ENCODE measurements around the gene NCOA3. TPM values are rescaled to one million over a fixed set of nuclear protein-coding genes. Genes with fewer than 3 reads are reported as not detected.
"Not testable (repeated sequence)": the region's sequence is repeated elsewhere in the genome, so short reads cannot be mapped to it uniquely, and the experiment has no call there.

The NCOA3 gene
- total RNA-seq, 6 donors from 2014 or later: 27.9 to 54.7 (median 38.9) TPM

DNA sequence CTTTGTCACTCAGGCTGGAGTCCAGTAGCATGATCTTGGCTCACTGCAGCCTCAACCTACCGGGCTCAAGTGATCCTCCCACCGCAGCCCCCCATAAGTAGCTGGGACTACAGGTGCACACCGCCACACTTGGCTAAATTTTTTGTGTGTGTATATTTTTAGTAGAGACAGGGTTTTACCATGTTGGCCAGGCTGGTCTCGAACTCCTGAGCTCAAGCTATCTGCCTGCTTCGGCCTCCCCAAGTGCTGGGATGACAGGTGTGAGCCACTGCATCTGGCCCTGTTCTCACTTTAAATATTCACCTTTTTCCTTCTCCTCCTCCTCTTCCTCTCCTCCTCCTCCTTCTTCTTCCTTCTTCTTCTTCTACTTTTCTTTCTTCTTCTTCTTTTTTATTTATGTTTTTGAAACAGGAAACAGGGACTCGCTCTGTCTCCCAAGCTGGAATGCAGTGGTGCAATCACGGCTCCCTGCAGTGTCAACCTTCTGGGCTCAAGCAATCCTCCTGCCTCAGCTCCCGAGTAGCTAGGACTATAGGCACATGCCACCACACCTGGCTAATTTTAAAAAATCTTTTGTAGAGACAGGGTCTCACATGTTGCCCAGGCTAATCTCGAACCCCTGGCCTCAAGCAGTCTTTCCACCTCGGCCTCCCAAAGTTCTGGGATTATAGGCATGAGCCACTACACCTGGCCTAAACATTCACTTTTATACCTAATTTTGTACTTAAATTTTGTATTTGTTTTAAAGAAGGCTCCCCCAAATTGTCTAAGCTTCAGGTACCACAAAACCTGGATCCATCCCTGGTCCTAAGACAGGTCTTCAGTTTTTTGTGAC, 47.2 kb upstream of the NCOA3 start:
- H3K4me3 ChIP-seq: no peak overlapping the region
- H3K27me3 ChIP-seq: no peaks in the 10 kb centered on the region
- peaks cover 0 to 22% (median 12%) of the 10 kb centered on the region in 4 donors for H3K4me1 ChIP-seq
- TF ChIP-seq POLR2A (IDR thresholded peaks at IDR 0.05) (no peak), EP300 (IDR thresholded peaks at IDR 0.05) (no peak), POLR2AphosphoS5 (IDR thresholded peaks at IDR 0.05) (no peak)
- TF ChIP-seq, protein P1, sequence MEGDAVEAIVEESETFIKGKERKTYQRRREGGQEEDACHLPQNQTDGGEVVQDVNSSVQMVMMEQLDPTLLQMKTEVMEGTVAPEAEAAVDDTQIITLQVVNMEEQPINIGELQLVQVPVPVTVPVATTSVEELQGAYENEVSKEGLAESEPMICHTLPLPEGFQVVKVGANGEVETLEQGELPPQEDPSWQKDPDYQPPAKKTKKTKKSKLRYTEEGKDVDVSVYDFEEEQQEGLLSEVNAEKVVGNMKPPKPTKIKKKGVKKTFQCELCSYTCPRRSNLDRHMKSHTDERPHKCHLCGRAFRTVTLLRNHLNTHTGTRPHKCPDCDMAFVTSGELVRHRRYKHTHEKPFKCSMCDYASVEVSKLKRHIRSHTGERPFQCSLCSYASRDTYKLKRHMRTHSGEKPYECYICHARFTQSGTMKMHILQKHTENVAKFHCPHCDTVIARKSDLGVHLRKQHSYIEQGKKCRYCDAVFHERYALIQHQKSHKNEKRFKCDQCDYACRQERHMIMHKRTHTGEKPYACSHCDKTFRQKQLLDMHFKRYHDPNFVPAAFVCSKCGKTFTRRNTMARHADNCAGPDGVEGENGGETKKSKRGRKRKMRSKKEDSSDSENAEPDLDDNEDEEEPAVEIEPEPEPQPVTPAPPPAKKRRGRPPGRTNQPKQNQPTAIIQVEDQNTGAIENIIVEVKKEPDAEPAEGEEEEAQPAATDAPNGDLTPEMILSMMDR (IDR thresholded peaks at IDR 0.05): no peak
- peak overlapping the region in 2 of 4 donors; percentile 48 to 57 for H3K27ac ChIP-seq
- no peaks in the 10 kb centered on the region for H3K36me3 ChIP-seq
- WGBS, 2 donors: 78 to 79% methylated on average over 10 of the region's 10 CpGs
- DNase-seq: peak in 1 of 2 donors; percentile 42
- H3K9me3 ChIP-seq: no peaks in the 10 kb centered on the region
- ATAC-seq (ENCODE audit: low FRiP score in 2 of 2): no peak

DNA sequence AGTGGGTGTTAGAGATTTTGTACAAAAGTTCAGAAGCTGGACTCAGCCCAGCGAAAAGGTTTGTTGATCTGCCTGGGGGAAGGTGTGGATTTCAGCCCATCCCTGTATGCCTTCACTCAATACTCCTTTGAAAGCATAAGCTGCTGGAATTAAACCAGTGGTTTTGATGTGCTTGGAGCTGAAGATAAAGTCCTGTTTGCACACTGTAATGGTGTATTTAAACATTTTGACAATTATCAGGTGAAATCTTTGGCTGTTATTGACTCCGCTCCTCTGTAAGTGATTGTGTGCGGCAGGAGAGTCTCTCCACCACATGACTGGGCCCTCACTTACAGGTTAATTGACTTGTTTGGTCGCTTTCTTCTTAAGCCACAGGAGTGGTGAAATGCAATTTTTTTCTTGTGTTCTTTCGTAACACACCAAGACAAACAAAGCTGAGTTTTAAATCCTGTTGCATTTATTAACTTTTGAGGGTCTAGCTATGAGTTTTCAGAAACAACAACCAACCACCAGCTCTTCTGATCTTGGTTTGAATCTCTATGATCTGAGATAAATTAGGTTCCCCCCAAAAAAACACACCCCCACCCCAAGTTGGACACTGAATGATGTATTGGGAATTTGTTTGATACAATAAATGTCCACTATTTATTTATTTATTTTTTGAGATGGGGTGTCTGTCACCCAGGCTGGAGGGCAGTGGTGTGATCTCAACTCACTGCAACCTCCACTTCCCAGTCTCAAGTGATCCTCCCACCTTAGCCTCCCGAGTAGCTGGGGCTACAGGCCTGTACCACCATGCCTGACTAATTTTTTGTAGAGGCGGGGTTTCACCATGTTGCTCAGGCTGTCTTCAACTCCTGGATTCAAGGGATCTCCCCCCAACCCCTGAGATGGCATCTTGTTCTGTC, 46.3 kb upstream of the NCOA3 start:
- ATAC-seq (ENCODE audit: low FRiP score in 2 of 2) (peak in 1 of 2 donors; percentile 79), DNase-seq (peak in 1 of 2 donors; percentile 55)
- Histone ChIP-seq H3K36me3 (no peaks in the 10 kb centered on the region), H3K27me3 (no peaks in the 10 kb centered on the region), H3K4me3 (no peak overlapping the region), H3K4me1 (peaks cover 0 to 22% (median 12%) of the 10 kb centered on the region in 4 donors), H3K9me3 (no peaks in the 10 kb centered on the region), H3K27ac (peak overlapping the region in 2 of 4 donors; percentile 48 to 57)
- no peak for TF ChIP-seq POLR2AphosphoS5 (IDR thresholded peaks at IDR 0.05)
- whole genome bisulfite sequencing, 2 donors: 73 to 83% methylated on average over 7 of the region's 7 CpGs

DNA sequence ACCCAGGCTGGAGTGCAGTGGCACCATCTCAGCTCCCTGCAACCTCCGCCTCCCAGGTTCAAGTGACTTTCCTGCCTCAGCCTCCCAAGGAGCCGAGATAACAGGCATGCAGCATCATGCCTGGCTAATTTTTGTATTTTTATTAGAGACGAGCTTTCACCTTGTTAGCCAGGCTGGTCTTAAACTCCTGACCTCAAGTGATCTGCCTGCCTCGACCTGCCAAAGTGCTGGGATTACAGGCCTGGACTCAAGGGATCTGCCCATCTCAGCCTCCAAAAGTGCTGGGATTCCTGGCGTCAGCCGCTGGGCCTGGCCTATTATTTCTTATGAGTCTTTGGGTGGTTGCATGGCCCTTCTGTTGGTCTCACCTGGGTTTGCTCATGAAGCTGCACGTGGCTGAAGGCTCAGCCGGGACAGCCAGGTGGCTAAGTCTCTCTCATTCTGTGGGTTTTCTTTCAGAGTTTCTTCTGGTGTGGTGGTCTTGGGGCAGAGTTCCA, 45.6 kb upstream of the NCOA3 start:
- Histone ChIP-seq H3K27me3 (no peaks in the 10 kb centered on the region), H3K4me3 (no peak overlapping the region), H3K9me3 (no peaks in the 10 kb centered on the region), H3K4me1 (peaks cover 0 to 22% (median 12%) of the 10 kb centered on the region in 4 donors), H3K27ac (peak overlapping the region in 2 of 4 donors; percentile 48 to 57), H3K36me3 (no peaks in the 10 kb centered on the region)
- DNase-seq (no peak), ATAC-seq (ENCODE audit: low FRiP score in 2 of 2) (no peak)
- WGBS, 2 donors: 93 to 99% methylated on average over 8 of the region's 8 CpGs
- TF ChIP-seq EP300 (IDR thresholded peaks at IDR 0.05) (no peak), POLR2A (IDR thresholded peaks at IDR 0.05) (no peak), POLR2AphosphoS5 (IDR thresholded peaks at IDR 0.05) (no peak)
- TF ChIP-seq, protein P1 (IDR thresholded peaks at IDR 0.05): no peak

DNA sequence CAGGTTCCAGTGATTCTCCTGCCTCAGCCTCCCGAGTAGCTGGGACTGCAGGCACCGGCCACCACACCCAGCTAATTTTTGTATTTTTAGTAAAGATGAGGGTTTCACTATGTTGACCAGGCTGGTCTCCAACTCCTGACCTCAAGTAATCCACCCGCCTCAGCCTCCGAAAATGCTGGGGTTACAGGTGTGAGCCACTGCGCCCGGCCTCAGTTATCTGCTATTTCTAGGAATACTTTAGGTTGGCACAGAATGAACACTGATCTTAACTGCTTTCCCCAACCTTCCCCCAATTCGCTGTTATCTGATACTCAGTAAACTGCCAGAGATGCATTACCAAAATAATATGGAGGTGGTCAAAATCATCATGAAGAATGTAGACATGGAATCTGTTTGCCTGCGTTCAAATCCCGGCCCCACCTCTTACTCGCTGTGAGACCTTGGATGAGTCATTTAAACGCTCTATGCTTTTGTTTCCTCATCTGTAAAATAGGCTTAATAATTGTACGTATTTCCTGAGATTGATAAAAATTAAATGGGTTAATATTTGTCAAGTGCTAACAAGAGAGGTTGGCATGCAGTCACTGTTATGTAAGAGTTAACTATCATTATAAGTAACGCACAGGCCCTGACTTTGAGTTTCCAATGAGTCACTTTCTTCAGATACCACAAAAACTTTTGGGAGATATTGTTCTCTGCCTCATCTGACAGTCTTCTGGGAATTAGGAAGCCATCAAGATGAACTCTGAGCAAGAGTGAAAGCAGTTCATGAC, 44.5 kb upstream of the NCOA3 start:
- WGBS, 2 donors: 89% methylated on average over 13 of the region's 13 CpGs
- no peak overlapping the region for H3K4me3 ChIP-seq
- H3K27ac ChIP-seq: no peak overlapping the region
- H3K4me1 ChIP-seq: peaks cover 0 to 22% (median 12%) of the 10 kb centered on the region in 4 donors
- DNase-seq (no peak), ATAC-seq (ENCODE audit: low FRiP score in 2 of 2) (peak in 1 of 2 donors; percentile 27)
- no peaks in the 10 kb centered on the region for H3K27me3 ChIP-seq
- TF ChIP-seq, protein P1 (IDR thresholded peaks at IDR 0.05): no peak
- no peak for TF ChIP-seq POLR2AphosphoS5 (IDR thresholded peaks at IDR 0.05)
- TF ChIP-seq POLR2A (IDR thresholded peaks at IDR 0.05): no peak
- TF ChIP-seq EP300 (IDR thresholded peaks at IDR 0.05): no peak
- H3K36me3 ChIP-seq: no peaks in the 10 kb centered on the region
- no peaks in the 10 kb centered on the region for H3K9me3 ChIP-seq

DNA sequence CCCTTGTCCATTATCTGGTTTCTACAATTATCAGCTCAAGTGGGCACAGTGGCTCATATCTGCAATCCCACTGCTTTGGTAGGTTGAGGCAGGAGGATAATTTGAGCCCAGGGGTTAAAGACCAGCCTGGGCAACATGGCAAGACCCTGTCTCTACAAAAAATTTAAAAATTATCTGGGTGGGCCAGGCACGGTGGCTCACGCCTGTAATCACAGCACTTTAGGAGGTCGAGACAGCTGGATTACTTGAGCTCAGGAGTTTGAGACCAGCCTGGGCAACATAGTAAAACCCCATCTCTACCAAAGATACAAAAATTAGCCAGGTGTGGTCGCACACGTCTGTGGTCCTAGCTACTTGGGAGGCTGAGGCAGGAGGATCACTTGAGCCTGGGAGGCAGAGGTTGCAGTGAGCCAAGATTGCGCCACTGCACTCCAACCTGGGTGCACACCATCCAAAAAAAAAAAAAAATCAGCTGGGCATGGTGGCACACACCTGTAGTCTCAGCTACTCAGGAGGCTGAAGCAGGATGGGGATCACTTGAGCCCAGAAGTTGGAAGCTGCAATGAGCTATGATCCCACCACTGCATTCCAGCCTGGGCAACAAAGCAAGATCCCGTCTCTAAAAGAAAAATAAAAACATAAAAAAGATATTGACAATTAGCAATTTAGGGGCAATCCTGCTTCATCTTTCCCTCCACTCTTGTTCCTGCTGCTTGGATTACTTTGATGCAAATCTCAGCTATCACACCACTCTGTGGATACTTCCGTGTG, 43.2 kb upstream of the NCOA3 start:
- not testable (repeated sequence) for H3K27me3 ChIP-seq; H3K4me3 ChIP-seq; H3K9me3 ChIP-seq; H3K36me3 ChIP-seq; DNase-seq; ATAC-seq (ENCODE audit: low FRiP score in 2 of 2); H3K27ac ChIP-seq
- H3K4me1 ChIP-seq: peaks cover 0 to 21% (median 12%) of the 10 kb centered on the region in 4 donors
- 91 to 96% methylated on average over 8 of the region's 8 CpGs for WGBS, 2 donors
